SK-N-SH (cell line): ENCODE results near the gene WNT2.

Source experiments
- CTCF ChIP-seq: fragments of 200-600 bp; sonication (generic); IDR thresholded peaks from 2 replicates; pipeline ENCODE4 v1.6.1; 2017; ENCODE audit warnings: antibody characterized with exemption, mild to moderate bottlenecking, moderate library complexity
- EZH2phosphoT487 ChIP-seq: fragments of 200-600 bp; sonication (generic); IDR thresholded peaks from 2 replicates; pipeline ENCODE4 v1.6.1; 2017; ENCODE audit warnings: low read depth, mixed run types, mild to moderate bottlenecking, antibody characterized with exemption, moderate library complexity, borderline replicate concordance
- PBX3 ChIP-seq: IDR thresholded peaks from 2 replicates; pipeline ENCODE4; 2012
- POLR2AphosphoS5 ChIP-seq: IDR thresholded peaks from 2 replicates; pipeline ENCODE4 v1.6.1; 2012; ENCODE audit warnings: low read depth, low read length
- SMC3 ChIP-seq: IDR thresholded peaks from 2 replicates; pipeline ENCODE4 v1.6.1; 2012; ENCODE audit warnings: low read depth, low read length, improper control_type of control experiment
- YY1 ChIP-seq: IDR thresholded peaks from 2 replicates; pipeline ENCODE4 v1.4.0; 2012; ENCODE audit warnings: low read depth, mild to moderate bottlenecking
- ZBTB33 ChIP-seq: IDR thresholded peaks from 2 replicates; pipeline ENCODE4 v1.4.0; 2012; ENCODE audit warnings: low read depth, borderline replicate concordance
- TF ChIP-seq, protein P1 (sequence below): fragments of 150-350 bp; IDR thresholded peaks from 2 replicates; pipeline ENCODE4 v1.6.1; 2017; ENCODE audit warnings: antibody characterized with exemption, low read length, low read depth, borderline replicate concordance

GRCh38 chr7:117225536-117225935 lies 97.3 kb downstream of the WNT2 start:
- TF ChIP-seq CTCF (no peak), SMC3 (no peak), EZH2phosphoT487 (no peak), ZBTB33 (no peak), PBX3 (no peak), YY1 (no peak), POLR2AphosphoS5 (no peak)
- TF ChIP-seq, protein P1, sequence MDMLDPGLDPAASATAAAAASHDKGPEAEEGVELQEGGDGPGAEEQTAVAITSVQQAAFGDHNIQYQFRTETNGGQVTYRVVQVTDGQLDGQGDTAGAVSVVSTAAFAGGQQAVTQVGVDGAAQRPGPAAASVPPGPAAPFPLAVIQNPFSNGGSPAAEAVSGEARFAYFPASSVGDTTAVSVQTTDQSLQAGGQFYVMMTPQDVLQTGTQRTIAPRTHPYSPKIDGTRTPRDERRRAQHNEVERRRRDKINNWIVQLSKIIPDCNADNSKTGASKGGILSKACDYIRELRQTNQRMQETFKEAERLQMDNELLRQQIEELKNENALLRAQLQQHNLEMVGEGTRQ = no peak
